GM23338 (cell line): Measurements from ENCODE around the gene PIEZO2. TPM values are rescaled to one million over a fixed set of nuclear protein-coding genes. Genes with fewer than 3 reads are reported as not detected.

Experiments used
- ATAC-seq: fragments of 200-7000 bp; cut with Tn5 transposase; 3 replicates; pipeline ENCODE4 v1.9.1; 2020
- DNase-seq: peaks from one replicate; pipeline ENCODE4 v3.0.0-alpha.2; 2015; ENCODE audit warnings: low spot score
- H2AFZ ChIP-seq: fragments of 200-600 bp; sonication (generic); 2 replicates; pipeline ENCODE4 v1.8.0; 2016; ENCODE audit warnings: antibody characterized with exemption, mild to moderate bottlenecking, moderate library complexity
- H3F3A ChIP-seq: fragments of 200-600 bp; sonication (generic); replicated peaks from 2 replicates; pipeline ENCODE4 v1.8.0; 2017; ENCODE audit warnings: antibody characterized with exemption, mixed run types, low read depth
- H3K27ac ChIP-seq: fragments of 200-600 bp; sonication (generic); 2 replicates; pipeline ENCODE4 v1.6.1; 2016; ENCODE audit warnings: low read depth
- H3K27me3 ChIP-seq: fragments of 200-600 bp; sonication (generic); 2 replicates; pipeline ENCODE4 v1.8.0; 2016; ENCODE audit warnings: mild to moderate bottlenecking, mixed run types, moderate library complexity; ENCODE audit not compliant: insufficient read depth
- H3K36me3 ChIP-seq: fragments of 200-600 bp; sonication (generic); 2 replicates; pipeline ENCODE4 v1.8.0; 2016; ENCODE audit warnings: mild to moderate bottlenecking; ENCODE audit not compliant: insufficient read depth
- H3K4me1 ChIP-seq: fragments of 200-600 bp; sonication (generic); 2 replicates; pipeline ENCODE4 v1.8.0; 2016; ENCODE audit warnings: mild to moderate bottlenecking, moderate library complexity; ENCODE audit not compliant: insufficient read depth
- H3K4me2 ChIP-seq: fragments of 200-600 bp; sonication (generic); 2 replicates; pipeline ENCODE4 v1.7.1; 2017; ENCODE audit warnings: mixed run types
- H3K4me3 ChIP-seq: fragments of 200-600 bp; sonication (generic); 2 replicates; pipeline ENCODE4 v1.6.1; 2016; ENCODE audit warnings: mixed run types
- H3K79me2 ChIP-seq: fragments of 200-600 bp; sonication (generic); replicated peaks from 2 replicates; pipeline ENCODE4 v1.8.0; 2017; ENCODE audit warnings: mild to moderate bottlenecking; ENCODE audit not compliant: insufficient read depth
- H3K9me2 ChIP-seq: fragments of 200-600 bp; sonication (generic); 2 replicates; pipeline ENCODE4 v1.8.0; 2017; ENCODE audit not compliant: insufficient read depth
- H4K20me1 ChIP-seq: fragments of 200-600 bp; sonication (generic); replicated peaks from 2 replicates; pipeline ENCODE4 v1.8.0; 2017; ENCODE audit warnings: mild to moderate bottlenecking; ENCODE audit not compliant: insufficient read depth
- H3K27ac Mint-ChIP-seq: 2 replicates; pipeline ENCODE4 v1.8.0; 2020; ENCODE audit warnings: inconsistent platforms, mild to moderate bottlenecking, moderate library complexity, mixed read lengths
- H3K27me3 Mint-ChIP-seq: 3 replicates; pipeline ENCODE4 v1.8.0; 2022; ENCODE audit warnings: low read depth, mild to moderate bottlenecking, moderate library complexity, mixed read lengths, inconsistent platforms; ENCODE audit not compliant: insufficient read depth, poor library complexity
- H3K36me3 Mint-ChIP-seq: 3 replicates; pipeline ENCODE4 v1.8.0; 2021; ENCODE audit warnings: low read depth, mild to moderate bottlenecking, inconsistent platforms, moderate library complexity, mixed read lengths
- H3K4me1 Mint-ChIP-seq: 3 replicates; pipeline ENCODE4 v1.8.0; 2020; ENCODE audit warnings: mild to moderate bottlenecking, inconsistent platforms, mixed read lengths
- H3K4me3 Mint-ChIP-seq: 3 replicates; pipeline ENCODE4 v1.8.0; 2021; ENCODE audit warnings: moderate library complexity, mild to moderate bottlenecking, inconsistent platforms, mixed read lengths
- H3K9me3 Mint-ChIP-seq: 3 replicates; pipeline ENCODE4 v1.8.0; 2020; ENCODE audit warnings: moderate library complexity, mild to moderate bottlenecking, inconsistent platforms, mixed read lengths
- CREB1 ChIP-seq: fragments of 250-450 bp; sonication (Bioruptor Pico); IDR thresholded peaks from 2 replicates; pipeline ENCODE4 v1.5.0; 2020; ENCODE audit warnings: low read depth, mild to moderate bottlenecking, moderate library complexity
- EZH2phosphoT487 ChIP-seq: fragments of 200-600 bp; sonication (generic); IDR thresholded peaks from one replicate; pipeline ENCODE4 v1.8.1; 2018; ENCODE audit warnings: antibody characterized with exemption; ENCODE audit not compliant: unreplicated experiment
- POLR2AphosphoS5 ChIP-seq: IDR thresholded peaks from 2 replicates; pipeline ENCODE4 v1.6.1; 2016; ENCODE audit warnings: antibody characterized with exemption, low read depth
- ZNF114 ChIP-seq: fragments of 250-450 bp; sonication (Bioruptor Pico); IDR thresholded peaks from 2 replicates; pipeline ENCODE4 v1.5.0; 2020; ENCODE audit warnings: mild to moderate bottlenecking, moderate library complexity
- ZNF331 ChIP-seq: fragments of 250-450 bp; sonication (Bioruptor Pico); IDR thresholded peaks from 2 replicates; pipeline ENCODE4 v1.5.0; 2020; ENCODE audit warnings: low read depth, mild to moderate bottlenecking, moderate library complexity
- polyA plus RNA-seq: library from polyadenylated mRNA; unstranded; fragments of >200 nt; fragmentation: Nextera tagmentation; extraction: Ambion mirVana; gene quantifications from 2 replicates; pipeline ENCODE4 v1.2.1, GENCODE V29; 2016
- total RNA-seq: library from RNA; depleted of rRNA; stranded (reverse); fragments of >200 nt; shearing (Covaris generic); gene quantifications from 2 replicates; pipeline ENCODE4 v1.2.3, GENCODE V29; 2014
- TF ChIP-seq, protein P1 (sequence below): IDR thresholded peaks from one replicate; pipeline ENCODE4 v1.6.1; 2018; ENCODE audit warnings: antibody characterized with exemption; ENCODE audit not compliant: unreplicated experiment
- TF ChIP-seq, protein P2 (sequence below): fragments of 250-450 bp; sonication (Bioruptor Pico); IDR thresholded peaks from 2 replicates; pipeline ENCODE4 v1.5.0; 2020; ENCODE audit warnings: mild to moderate bottlenecking, moderate library complexity

The PIEZO2 gene
- total and polyA plus RNA-seq, 2 experiments from 2014 or later: 4.8 to 8.2 TPM

GRCh38 chr18:10833656-10834055 is 315.7 kb downstream of the PIEZO2 start:
- peaks cover 2% of the 10 kb centered on the region for H3K27me3 Mint-ChIP-seq
- no peaks in the 10 kb centered on the region for H3K36me3 ChIP-seq
- no peaks in the 10 kb centered on the region for H3K4me1 Mint-ChIP-seq
- ATAC-seq: no peak
- no peak overlapping the region for H2AFZ ChIP-seq
- H3K9me3 Mint-ChIP-seq: peaks cover 2% of the 10 kb centered on the region; the same call in 1 of the 3 replicates
- H3K4me2 ChIP-seq: no peak overlapping the region
- H3K4me1 ChIP-seq: no peaks in the 10 kb centered on the region
- no peaks in the 10 kb centered on the region for H3K9me2 ChIP-seq
- H3F3A ChIP-seq: no peaks in the 10 kb centered on the region
- no peak overlapping the region for H3K4me3 Mint-ChIP-seq
- no peak overlapping the region for H3K27ac ChIP-seq
- no peak for DNase-seq
- no peaks in the 10 kb centered on the region for H3K27me3 ChIP-seq
- H3K79me2 ChIP-seq: no peaks in the 10 kb centered on the region
- H4K20me1 ChIP-seq: no peaks in the 10 kb centered on the region
- TF ChIP-seq ZNF331 (CRISPR knock-in tag) (no peak), CREB1 (no peak), POLR2AphosphoS5 (no peak), EZH2phosphoT487 (no peak), ZNF114 (CRISPR knock-in tag) (no peak)
- TF ChIP-seq, protein P1, sequence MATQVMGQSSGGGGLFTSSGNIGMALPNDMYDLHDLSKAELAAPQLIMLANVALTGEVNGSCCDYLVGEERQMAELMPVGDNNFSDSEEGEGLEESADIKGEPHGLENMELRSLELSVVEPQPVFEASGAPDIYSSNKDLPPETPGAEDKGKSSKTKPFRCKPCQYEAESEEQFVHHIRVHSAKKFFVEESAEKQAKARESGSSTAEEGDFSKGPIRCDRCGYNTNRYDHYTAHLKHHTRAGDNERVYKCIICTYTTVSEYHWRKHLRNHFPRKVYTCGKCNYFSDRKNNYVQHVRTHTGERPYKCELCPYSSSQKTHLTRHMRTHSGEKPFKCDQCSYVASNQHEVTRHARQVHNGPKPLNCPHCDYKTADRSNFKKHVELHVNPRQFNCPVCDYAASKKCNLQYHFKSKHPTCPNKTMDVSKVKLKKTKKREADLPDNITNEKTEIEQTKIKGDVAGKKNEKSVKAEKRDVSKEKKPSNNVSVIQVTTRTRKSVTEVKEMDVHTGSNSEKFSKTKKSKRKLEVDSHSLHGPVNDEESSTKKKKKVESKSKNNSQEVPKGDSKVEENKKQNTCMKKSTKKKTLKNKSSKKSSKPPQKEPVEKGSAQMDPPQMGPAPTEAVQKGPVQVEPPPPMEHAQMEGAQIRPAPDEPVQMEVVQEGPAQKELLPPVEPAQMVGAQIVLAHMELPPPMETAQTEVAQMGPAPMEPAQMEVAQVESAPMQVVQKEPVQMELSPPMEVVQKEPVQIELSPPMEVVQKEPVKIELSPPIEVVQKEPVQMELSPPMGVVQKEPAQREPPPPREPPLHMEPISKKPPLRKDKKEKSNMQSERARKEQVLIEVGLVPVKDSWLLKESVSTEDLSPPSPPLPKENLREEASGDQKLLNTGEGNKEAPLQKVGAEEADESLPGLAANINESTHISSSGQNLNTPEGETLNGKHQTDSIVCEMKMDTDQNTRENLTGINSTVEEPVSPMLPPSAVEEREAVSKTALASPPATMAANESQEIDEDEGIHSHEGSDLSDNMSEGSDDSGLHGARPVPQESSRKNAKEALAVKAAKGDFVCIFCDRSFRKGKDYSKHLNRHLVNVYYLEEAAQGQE: no peak
- TF ChIP-seq, protein P2, sequence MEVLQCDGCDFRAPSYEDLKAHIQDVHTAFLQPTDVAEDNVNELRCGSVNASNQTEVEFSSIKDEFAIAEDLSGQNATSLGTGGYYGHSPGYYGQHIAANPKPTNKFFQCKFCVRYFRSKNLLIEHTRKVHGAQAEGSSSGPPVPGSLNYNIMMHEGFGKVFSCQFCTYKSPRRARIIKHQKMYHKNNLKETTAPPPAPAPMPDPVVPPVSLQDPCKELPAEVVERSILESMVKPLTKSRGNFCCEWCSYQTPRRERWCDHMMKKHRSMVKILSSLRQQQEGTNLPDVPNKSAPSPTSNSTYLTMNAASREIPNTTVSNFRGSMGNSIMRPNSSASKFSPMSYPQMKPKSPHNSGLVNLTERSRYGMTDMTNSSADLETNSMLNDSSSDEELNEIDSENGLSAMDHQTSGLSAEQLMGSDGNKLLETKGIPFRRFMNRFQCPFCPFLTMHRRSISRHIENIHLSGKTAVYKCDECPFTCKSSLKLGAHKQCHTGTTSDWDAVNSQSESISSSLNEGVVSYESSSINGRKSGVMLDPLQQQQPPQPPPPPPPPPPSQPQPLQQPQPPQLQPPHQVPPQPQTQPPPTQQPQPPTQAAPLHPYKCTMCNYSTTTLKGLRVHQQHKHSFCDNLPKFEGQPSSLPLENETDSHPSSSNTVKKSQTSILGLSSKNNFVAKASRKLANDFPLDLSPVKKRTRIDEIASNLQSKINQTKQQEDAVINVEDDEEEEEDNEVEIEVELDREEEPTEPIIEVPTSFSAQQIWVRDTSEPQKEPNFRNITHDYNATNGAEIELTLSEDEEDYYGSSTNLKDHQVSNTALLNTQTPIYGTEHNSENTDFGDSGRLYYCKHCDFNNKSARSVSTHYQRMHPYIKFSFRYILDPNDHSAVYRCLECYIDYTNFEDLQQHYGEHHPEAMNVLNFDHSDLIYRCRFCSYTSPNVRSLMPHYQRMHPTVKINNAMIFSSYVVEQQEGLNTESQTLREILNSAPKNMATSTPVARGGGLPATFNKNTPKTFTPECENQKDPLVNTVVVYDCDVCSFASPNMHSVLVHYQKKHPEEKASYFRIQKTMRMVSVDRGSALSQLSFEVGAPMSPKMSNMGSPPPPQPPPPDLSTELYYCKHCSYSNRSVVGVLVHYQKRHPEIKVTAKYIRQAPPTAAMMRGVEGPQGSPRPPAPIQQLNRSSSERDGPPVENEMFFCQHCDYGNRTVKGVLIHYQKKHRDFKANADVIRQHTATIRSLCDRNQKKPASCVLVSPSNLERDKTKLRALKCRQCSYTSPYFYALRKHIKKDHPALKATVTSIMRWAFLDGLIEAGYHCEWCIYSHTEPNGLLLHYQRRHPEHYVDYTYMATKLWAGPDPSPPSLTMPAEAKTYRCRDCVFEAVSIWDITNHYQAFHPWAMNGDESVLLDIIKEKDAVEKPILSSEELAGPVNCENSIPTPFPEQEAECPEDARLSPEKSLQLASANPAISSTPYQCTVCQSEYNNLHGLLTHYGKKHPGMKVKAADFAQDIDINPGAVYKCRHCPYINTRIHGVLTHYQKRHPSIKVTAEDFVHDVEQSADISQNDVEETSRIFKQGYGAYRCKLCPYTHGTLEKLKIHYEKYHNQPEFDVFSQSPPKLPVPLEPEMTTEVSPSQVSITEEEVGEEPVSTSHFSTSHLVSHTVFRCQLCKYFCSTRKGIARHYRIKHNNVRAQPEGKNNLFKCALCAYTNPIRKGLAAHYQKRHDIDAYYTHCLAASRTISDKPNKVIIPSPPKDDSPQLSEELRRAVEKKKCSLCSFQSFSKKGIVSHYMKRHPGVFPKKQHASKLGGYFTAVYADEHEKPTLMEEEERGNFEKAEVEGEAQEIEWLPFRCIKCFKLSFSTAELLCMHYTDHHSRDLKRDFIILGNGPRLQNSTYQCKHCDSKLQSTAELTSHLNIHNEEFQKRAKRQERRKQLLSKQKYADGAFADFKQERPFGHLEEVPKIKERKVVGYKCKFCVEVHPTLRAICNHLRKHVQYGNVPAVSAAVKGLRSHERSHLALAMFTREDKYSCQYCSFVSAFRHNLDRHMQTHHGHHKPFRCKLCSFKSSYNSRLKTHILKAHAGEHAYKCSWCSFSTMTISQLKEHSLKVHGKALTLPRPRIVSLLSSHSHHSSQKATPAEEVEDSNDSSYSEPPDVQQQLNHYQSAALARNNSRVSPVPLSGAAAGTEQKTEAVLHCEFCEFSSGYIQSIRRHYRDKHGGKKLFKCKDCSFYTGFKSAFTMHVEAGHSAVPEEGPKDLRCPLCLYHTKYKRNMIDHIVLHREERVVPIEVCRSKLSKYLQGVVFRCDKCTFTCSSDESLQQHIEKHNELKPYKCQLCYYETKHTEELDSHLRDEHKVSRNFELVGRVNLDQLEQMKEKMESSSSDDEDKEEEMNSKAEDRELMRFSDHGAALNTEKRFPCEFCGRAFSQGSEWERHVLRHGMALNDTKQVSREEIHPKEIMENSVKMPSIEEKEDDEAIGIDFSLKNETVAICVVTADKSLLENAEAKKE (CRISPR knock-in tag): no peak
- H3K27ac Mint-ChIP-seq: no peak overlapping the region
- H3K4me3 ChIP-seq: no peak overlapping the region
- H3K36me3 Mint-ChIP-seq: peaks cover 5% of the 10 kb centered on the region; the same call in 1 of the 3 replicates
